Measurements from ENCODE around the gene LDHD.
"Not testable (repeated sequence)": the region's sequence is repeated elsewhere in the genome, so short reads cannot be mapped to it uniquely, and the experiment has no call there.

The LDHD gene

GRCh38 chr16:75099738-75100602 is 16.6 kb downstream of the LDHD start:
- DNase-seq (ENCODE audit: low read depth) = no peak

- no peak for DNase-seq (ENCODE audit: low read depth)
Measured at GRCh38 chr16:75099075-75099667, 17.4 kb downstream of the LDHD start.

GRCh38 chr16:75097941-75098901 is 18.4 kb downstream of the LDHD start:
- no peak for DNase-seq (ENCODE audit: low read depth)

- DNase-seq (ENCODE audit: low read depth) = no peak
Measured at GRCh38 chr16:75097191-75097761, 19.3 kb downstream of the LDHD start.

GRCh38 chr16:75096656-75097055 is 19.9 kb downstream of the LDHD start:
- peak; percentile 48 for DNase-seq (ENCODE audit: low read depth)

- no peak for DNase-seq (ENCODE audit: low read depth)
Measured at GRCh38 chr16:75095204-75095621, 21.4 kb downstream of the LDHD start.

GRCh38 chr16:75093598-75094540 is 22.7 kb downstream of the LDHD start:
- DNase-seq (ENCODE audit: low read depth) = no peak

- no peak for DNase-seq (ENCODE audit: low read depth)
Measured at GRCh38 chr16:75092777-75093176, 23.8 kb downstream of the LDHD start.

- not testable (repeated sequence) for DNase-seq (ENCODE audit: low read depth)
Measured at GRCh38 chr16:75091619-75092018, 25.0 kb downstream of the LDHD start.

GRCh38 chr16:75090899-75091298 is 25.7 kb downstream of the LDHD start:
- DNase-seq (ENCODE audit: low read depth) = not testable (repeated sequence)

GRCh38 chr16:75089486-75090202 is 26.9 kb downstream of the LDHD start:
- DNase-seq (ENCODE audit: low read depth) = no peak

GRCh38 chr16:75088934-75089333 is 27.6 kb downstream of the LDHD start:
- DNase-seq (ENCODE audit: low read depth) = no peak

GRCh38 chr16:75088216-75088615 is 28.4 kb downstream of the LDHD start:
- DNase-seq (ENCODE audit: low read depth) = no peak

- DNase-seq (ENCODE audit: low read depth) = no peak
Measured at GRCh38 chr16:75087375-75087979, 29.1 kb downstream of the LDHD start.

GRCh38 chr16:75086688-75087374 is 29.7 kb downstream of the LDHD start:
- no peak for DNase-seq (ENCODE audit: low read depth)

- no peak for DNase-seq (ENCODE audit: low read depth)
Measured at GRCh38 chr16:75086281-75086680, 30.3 kb downstream of the LDHD start.

GRCh38 chr16:75085556-75085955 is 31.0 kb downstream of the LDHD start:
- no peak for DNase-seq (ENCODE audit: low read depth)

- DNase-seq (ENCODE audit: low read depth) = no peak
Measured at GRCh38 chr16:75083813-75084212, 32.8 kb downstream of the LDHD start.

GRCh38 chr16:75081179-75081859 is 35.3 kb downstream of the LDHD start:
- DNase-seq (ENCODE audit: low read depth) = no peak

Measured in stromal cell of bone marrow (primary cell).